Suprapubic skin (tissue), 4 donors: ENCODE data around the gene SVIP. TPM values are rescaled to one million over a fixed set of nuclear protein-coding genes. Genes with fewer than 3 reads are reported as not detected.

Experiments used
- DNase-seq, 2 donors: peaks; one replicate each; pipeline ENCODE4 v3.0.0-alpha.2; 2019; ENCODE audit warnings: low spot score in 2 of 2
- H3K27ac ChIP-seq: fragments of 200-600 bp; sonication (generic); one replicate; pipeline ENCODE4 v1.5.1; 2019
- H3K27me3 ChIP-seq: fragments of 200-600 bp; sonication (generic); one replicate; pipeline ENCODE4 v1.5.1; 2019
- H3K36me3 ChIP-seq: fragments of 200-600 bp; sonication (generic); one replicate; pipeline ENCODE4 v1.5.1; 2019
- H3K4me1 ChIP-seq: fragments of 200-600 bp; sonication (generic); one replicate; pipeline ENCODE4 v1.5.1; 2019
- H3K4me3 ChIP-seq: fragments of 200-600 bp; sonication (generic); one replicate; pipeline ENCODE4 v1.5.1; 2019; ENCODE audit warnings: mild to moderate bottlenecking
- H3K9me3 ChIP-seq: fragments of 200-600 bp; sonication (generic); one replicate; pipeline ENCODE4 v1.5.1; 2019
- EP300 ChIP-seq: sonication (generic); formaldehyde crosslinking; IDR thresholded peaks from one replicate; pipeline ENCODE4 v1.6.1; 2017; ENCODE audit warnings: antibody characterized with exemption
- POLR2A ChIP-seq, 2 donors: fragments of 450-650 bp; IDR thresholded peaks; one replicate each; pipeline ENCODE4 v1.6.1; 2017; ENCODE audit warnings: antibody characterized with exemption in 2 of 2, mild to moderate bottlenecking in 2 of 2, moderate library complexity in 2 of 2
- POLR2AphosphoS5 ChIP-seq, 3 donors: sonication (generic); formaldehyde crosslinking; IDR thresholded peaks; one replicate each; pipeline ENCODE4 v1.6.1; 2017; ENCODE audit warnings: antibody characterized with exemption in 3 of 3
- WGBS: methylation state at CpG from one replicate; pipeline ENCODE4 v1.1.5; 2018; 5-methylcytosine and 5-hydroxymethylcytosine counted together
- total RNA-seq, 4 donors: library from RNA; depleted of rRNA; stranded (reverse); fragments of >200 nt; gene quantifications; one replicate each; pipeline ENCODE4 v1.1.0, GENCODE V29; 2016
- TF ChIP-seq, protein P1 (sequence below), 2 donors: fragments of 200-600 bp in 1 of 2; fragments of 450-650 bp in 1 of 2; sonication (generic) in 1 of 2; IDR thresholded peaks; one replicate each; pipeline ENCODE4 v1.5.1; 2016 to 2019; ENCODE audit warnings: antibody characterized with exemption in 2 of 2, mild to moderate bottlenecking in 1 of 2, moderate library complexity in 1 of 2

Gene SVIP
- total RNA-seq, 4 donors from 2014 or later: 6.8 to 10.0 (median 7.9) TPM

DNA sequence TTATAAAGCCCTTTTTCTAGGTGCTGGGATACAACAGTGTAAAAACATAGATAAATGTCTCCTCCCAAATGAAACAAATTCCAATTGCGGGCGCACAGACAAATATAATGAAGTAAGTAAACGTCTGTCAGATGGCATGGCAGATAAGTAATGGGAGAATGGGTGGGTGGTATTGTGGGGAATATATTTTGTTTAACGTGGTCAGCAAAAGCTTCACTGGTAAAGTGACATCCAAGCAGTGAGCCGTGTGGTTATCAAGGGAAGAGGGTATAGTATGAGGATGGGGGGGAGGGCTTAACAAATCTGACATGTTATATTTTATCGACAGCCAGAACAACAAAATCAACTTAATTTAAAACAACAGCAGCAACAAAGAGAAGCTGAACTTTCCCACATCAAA, 1.2 kb downstream of the SVIP start:
- Histone ChIP-seq H3K4me3 (peak overlapping the region; percentile 73), H3K27me3 (no peaks in the 10 kb centered on the region), H3K27ac (no peak overlapping the region), H3K9me3 (no peaks in the 10 kb centered on the region), H3K4me1 (peaks cover 15% of the 10 kb centered on the region), H3K36me3 (peaks cover 13% of the 10 kb centered on the region)
- WGBS: 67% methylated on average over 6 of the region's 6 CpGs
- TF ChIP-seq POLR2AphosphoS5 (IDR thresholded peaks at IDR 0.05) (no peak), EP300 (no peak), POLR2A (IDR thresholded peaks at IDR 0.05) (no peak)
- TF ChIP-seq, protein P1, sequence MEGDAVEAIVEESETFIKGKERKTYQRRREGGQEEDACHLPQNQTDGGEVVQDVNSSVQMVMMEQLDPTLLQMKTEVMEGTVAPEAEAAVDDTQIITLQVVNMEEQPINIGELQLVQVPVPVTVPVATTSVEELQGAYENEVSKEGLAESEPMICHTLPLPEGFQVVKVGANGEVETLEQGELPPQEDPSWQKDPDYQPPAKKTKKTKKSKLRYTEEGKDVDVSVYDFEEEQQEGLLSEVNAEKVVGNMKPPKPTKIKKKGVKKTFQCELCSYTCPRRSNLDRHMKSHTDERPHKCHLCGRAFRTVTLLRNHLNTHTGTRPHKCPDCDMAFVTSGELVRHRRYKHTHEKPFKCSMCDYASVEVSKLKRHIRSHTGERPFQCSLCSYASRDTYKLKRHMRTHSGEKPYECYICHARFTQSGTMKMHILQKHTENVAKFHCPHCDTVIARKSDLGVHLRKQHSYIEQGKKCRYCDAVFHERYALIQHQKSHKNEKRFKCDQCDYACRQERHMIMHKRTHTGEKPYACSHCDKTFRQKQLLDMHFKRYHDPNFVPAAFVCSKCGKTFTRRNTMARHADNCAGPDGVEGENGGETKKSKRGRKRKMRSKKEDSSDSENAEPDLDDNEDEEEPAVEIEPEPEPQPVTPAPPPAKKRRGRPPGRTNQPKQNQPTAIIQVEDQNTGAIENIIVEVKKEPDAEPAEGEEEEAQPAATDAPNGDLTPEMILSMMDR (IDR thresholded peaks at IDR 0.05): no peak
- DNase-seq: no peak

DNA sequence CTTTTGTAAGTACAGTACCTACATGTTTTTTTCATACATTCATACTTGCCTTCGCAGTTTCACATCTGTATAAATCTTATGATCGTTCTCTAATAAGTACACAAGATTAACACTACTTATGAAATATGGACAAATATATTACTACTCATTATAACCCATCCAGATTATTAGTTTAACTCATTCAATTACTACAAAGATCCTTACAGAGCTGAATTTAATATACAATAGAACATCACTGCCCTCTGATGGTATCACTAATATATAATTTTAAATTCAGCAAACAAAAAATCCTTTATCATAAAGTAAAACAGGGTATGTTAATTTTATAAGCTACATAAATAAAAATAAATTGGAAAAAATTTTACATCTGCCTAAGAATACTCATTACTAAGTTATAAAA, 7.4 kb downstream of the SVIP start:
- DNase-seq: no peak
- Histone ChIP-seq H3K4me1 (no peaks in the 10 kb centered on the region), H3K27me3 (no peaks in the 10 kb centered on the region), H3K27ac (no peak overlapping the region), H3K36me3 (peaks cover 23% of the 10 kb centered on the region), H3K4me3 (no peak overlapping the region), H3K9me3 (no peaks in the 10 kb centered on the region)
- TF ChIP-seq, protein P1 (IDR thresholded peaks at IDR 0.05): no peak
- TF ChIP-seq POLR2AphosphoS5 (IDR thresholded peaks at IDR 0.05): no peak
- no peak for TF ChIP-seq EP300
- no peak for TF ChIP-seq POLR2A (IDR thresholded peaks at IDR 0.05)
- WGBS: 97% methylated on average over 2 of the region's 2 CpGs

DNA sequence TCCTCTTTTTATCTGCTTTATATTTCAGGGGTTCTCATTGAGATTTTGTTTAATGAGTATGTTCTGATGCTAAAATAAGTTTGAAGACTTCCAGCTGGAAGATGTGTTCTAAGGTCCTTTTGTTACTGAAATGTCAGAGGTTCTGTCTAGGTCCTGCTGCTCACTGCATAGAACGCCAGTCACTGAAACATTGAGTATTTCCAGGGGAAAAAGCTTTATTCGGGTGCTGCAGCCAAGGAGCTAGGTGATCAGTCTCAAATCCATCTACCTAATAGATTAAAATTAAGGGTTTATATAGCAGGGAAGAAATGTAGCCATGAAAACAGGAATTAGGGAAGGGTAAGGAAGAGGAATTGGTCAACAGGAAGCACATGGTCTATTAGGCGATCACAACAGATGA, 19.7 kb downstream of the SVIP start:
- no peak overlapping the region for H3K4me3 ChIP-seq
- H3K27me3 ChIP-seq: no peaks in the 10 kb centered on the region
- 74% methylated on average over 3 of the region's 3 CpGs for WGBS
- H3K36me3 ChIP-seq: no peaks in the 10 kb centered on the region
- TF ChIP-seq POLR2AphosphoS5 (IDR thresholded peaks at IDR 0.05) (no peak), EP300 (no peak), POLR2A (IDR thresholded peaks at IDR 0.05) (no peak)
- TF ChIP-seq, protein P1 (IDR thresholded peaks at IDR 0.05): no peak
- H3K4me1 ChIP-seq: peaks cover 9% of the 10 kb centered on the region
- no peak for DNase-seq
- no peak overlapping the region for H3K27ac ChIP-seq
- H3K9me3 ChIP-seq: no peaks in the 10 kb centered on the region

DNA sequence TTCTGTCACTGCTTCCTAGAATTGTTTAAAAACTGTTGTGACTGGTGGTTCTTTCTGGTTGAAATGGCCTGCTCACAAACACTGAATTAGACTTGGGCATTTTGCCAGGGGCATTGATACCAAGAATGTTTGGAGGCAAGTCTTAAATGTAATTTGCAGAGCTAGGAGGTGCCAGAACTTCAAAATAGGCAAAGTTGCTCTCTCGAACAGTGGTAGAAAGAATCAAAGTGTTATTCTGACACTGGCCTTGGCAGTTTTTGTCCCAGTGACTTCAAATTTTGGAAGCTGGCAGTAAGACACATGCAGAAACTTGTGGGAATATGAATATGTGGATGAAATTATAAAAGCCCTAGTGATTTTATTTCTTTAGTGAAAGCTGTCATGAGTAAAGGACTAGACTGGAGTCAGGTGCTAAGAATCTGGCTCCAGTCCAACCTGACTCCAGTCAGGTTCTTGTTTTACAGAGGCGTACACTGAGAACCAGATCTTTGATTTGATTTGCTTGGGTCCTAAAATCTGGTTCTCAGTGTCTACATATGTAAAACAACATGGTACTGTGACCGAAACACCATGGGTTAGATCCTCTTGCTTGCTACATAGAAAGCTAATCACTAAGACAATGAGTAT, 20.9 kb downstream of the SVIP start:
- no peak for DNase-seq
- Histone ChIP-seq H3K36me3 (no peaks in the 10 kb centered on the region), H3K4me3 (no peak overlapping the region), H3K27me3 (no peaks in the 10 kb centered on the region), H3K4me1 (peaks cover 9% of the 10 kb centered on the region), H3K9me3 (no peaks in the 10 kb centered on the region), H3K27ac (no peak overlapping the region)
- TF ChIP-seq, protein P1 (IDR thresholded peaks at IDR 0.05): no peak
- TF ChIP-seq POLR2A (IDR thresholded peaks at IDR 0.05) (no peak), EP300 (no peak), POLR2AphosphoS5 (IDR thresholded peaks at IDR 0.05) (no peak)
- whole genome bisulfite sequencing: 66% methylated on average over 3 of the region's 3 CpGs

DNA sequence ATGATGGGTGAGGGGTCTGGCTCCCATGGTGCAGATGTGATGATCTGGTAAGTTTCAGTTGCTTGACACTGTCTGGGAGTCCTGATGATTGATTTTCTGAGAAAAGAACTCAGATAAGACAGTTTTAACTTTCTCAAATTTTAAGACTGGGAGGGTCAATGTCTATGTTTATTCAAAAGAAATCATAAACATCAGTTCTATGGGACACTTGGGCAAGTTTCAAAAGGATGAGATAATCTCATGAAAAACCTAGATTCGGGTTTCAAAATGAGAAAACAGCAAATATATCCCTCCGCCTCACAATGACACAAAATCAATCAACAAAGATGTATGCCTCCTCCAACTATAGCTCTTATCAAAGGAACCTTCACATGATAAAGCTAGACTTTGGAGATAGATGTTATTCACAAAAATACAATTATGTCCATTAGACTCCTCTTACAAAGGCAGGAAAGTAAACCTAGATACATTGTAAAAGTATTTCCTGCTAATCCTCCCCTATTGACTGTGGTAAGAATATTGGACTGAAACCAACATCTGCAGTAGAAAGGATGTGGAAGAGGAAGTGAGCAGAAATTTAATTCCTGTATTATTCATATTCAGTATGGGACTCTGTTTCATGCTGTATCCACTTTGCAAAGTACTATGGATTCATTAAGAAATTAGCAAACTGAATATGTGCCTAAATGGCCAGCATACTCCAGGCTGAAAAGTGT, 21.6 kb downstream of the SVIP start:
- H3K27ac ChIP-seq: no peak overlapping the region
- peaks cover 9% of the 10 kb centered on the region for H3K4me1 ChIP-seq
- DNase-seq: no peak
- WGBS: 93% methylated on average over 2 of the region's 2 CpGs
- no peak overlapping the region for H3K4me3 ChIP-seq
- H3K9me3 ChIP-seq: no peaks in the 10 kb centered on the region
- H3K36me3 ChIP-seq: no peaks in the 10 kb centered on the region
- no peaks in the 10 kb centered on the region for H3K27me3 ChIP-seq
- no peak for TF ChIP-seq POLR2A (IDR thresholded peaks at IDR 0.05)
- TF ChIP-seq POLR2AphosphoS5 (IDR thresholded peaks at IDR 0.05): no peak
